ENCODE measurements around the gene LCP1.

DNA sequence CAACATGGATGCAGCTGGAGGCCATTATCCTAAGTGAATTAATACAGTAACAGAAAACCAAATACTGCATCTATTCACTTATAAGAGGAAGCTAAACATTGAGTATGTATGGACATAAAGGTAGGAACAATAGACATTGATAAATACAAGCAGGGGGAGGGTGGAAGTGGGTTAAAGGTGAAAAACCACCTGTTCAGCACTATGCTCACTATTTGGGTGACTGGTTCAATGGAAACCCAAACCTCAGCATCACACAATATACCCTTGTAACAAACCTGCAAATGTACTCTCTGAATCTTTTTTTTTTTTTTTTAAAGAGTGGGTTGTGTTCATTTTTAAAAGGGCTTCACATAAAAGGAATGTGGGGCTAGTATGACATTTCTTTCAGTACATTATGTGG is 50.3 kb downstream of the LCP1 start:
- TF ChIP-seq, protein P1, sequence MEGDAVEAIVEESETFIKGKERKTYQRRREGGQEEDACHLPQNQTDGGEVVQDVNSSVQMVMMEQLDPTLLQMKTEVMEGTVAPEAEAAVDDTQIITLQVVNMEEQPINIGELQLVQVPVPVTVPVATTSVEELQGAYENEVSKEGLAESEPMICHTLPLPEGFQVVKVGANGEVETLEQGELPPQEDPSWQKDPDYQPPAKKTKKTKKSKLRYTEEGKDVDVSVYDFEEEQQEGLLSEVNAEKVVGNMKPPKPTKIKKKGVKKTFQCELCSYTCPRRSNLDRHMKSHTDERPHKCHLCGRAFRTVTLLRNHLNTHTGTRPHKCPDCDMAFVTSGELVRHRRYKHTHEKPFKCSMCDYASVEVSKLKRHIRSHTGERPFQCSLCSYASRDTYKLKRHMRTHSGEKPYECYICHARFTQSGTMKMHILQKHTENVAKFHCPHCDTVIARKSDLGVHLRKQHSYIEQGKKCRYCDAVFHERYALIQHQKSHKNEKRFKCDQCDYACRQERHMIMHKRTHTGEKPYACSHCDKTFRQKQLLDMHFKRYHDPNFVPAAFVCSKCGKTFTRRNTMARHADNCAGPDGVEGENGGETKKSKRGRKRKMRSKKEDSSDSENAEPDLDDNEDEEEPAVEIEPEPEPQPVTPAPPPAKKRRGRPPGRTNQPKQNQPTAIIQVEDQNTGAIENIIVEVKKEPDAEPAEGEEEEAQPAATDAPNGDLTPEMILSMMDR (conservative IDR thresholded peaks at IDR 0.05; ENCODE audit: low read depth, low read length), result no peak
- no peak for TF ChIP-seq EZH2 (IDR thresholded peaks at IDR 0.05; ENCODE audit: borderline replicate concordance, low read depth, low read length, poor library complexity, severe bottlenecking)

Measured in A673 (cell line).